Glutamatergic neuron (in vitro differentiated cells): ENCODE measurements around the gene SCG5. TPM values are rescaled to one million over a fixed set of nuclear protein-coding genes. Genes with fewer than 3 reads are reported as not detected.

Source experiments
- DNase-seq: peaks from one replicate; pipeline ENCODE4 v3.0.0; 2022
- H3K27ac Mint-ChIP-seq: one replicate; pipeline ENCODE4 v1.8.0; 2020; ENCODE audit warnings: mild to moderate bottlenecking, mixed read lengths, inconsistent platforms; ENCODE audit not compliant: unreplicated experiment
- H3K27me3 Mint-ChIP-seq: one replicate; pipeline ENCODE4 v1.8.0; 2020; ENCODE audit warnings: mild to moderate bottlenecking, moderate library complexity, mixed read lengths, inconsistent platforms; ENCODE audit not compliant: unreplicated experiment
- H3K36me3 Mint-ChIP-seq: one replicate; pipeline ENCODE4 v1.8.0; 2020; ENCODE audit warnings: mild to moderate bottlenecking, mixed read lengths, inconsistent platforms; ENCODE audit not compliant: unreplicated experiment
- H3K4me1 Mint-ChIP-seq: one replicate; pipeline ENCODE4 v1.8.0; 2020; ENCODE audit warnings: mild to moderate bottlenecking, low read depth, mixed read lengths, inconsistent platforms; ENCODE audit not compliant: unreplicated experiment
- H3K4me3 Mint-ChIP-seq: one replicate; pipeline ENCODE4 v1.8.0; 2020; ENCODE audit warnings: mild to moderate bottlenecking, mixed read lengths, inconsistent platforms; ENCODE audit not compliant: unreplicated experiment
- H3K9me3 Mint-ChIP-seq: one replicate; pipeline ENCODE4 v1.8.0; 2020; ENCODE audit warnings: mild to moderate bottlenecking, moderate library complexity, mixed read lengths, inconsistent platforms; ENCODE audit not compliant: unreplicated experiment
- total RNA-seq: library from RNA; stranded (reverse); fragmentation: NEBNext Ultra II Directional; extraction: Animal tissue kit (Norgen Biotek cat#: 25700); gene quantifications from one replicate; pipeline ENCODE4 v1.2.1, GENCODE V29; 2021; ENCODE audit not compliant: unreplicated experiment
- TF ChIP-seq, protein P1 (sequence below): fragments of 200-600 bp; sonication (generic); IDR thresholded peaks from one replicate; pipeline ENCODE4 v1.5.0; 2021; ENCODE audit not compliant: partially characterized antibody, unreplicated experiment

The SCG5 gene
- total RNA-seq, 1 donor from 2014 or later = 46.0 TPM

DNA sequence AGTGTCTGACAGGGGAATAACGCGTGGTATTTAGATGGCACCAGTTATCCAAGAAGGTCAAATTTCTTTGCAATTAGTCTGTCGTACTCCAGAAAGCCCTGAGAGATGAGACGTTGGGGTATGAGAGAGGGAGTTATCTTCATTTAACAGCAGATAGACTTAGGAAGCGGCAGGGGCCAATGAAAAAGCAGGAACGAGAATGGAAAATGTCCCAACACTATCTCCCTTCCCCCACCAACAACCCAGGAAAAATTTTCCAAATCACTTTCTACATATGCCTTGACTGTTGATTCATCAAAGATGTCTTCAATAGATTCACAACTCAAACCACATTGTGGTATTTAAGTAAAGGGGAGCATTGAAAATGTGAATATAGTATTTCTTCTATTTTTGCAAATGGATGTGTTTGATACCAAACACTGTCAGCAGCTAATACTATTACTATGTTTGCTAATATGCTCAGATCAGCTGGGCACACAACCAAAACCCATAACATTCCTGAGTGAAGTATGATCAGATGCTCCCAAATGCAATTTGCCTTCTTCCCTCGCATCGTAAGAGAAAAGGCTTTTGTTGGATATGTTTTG, 63.0 kb downstream of the SCG5 start:
- H3K27me3 Mint-ChIP-seq = peaks cover 1% of the 10 kb centered on the region
- H3K4me1 Mint-ChIP-seq = no peaks in the 10 kb centered on the region
- H3K27ac Mint-ChIP-seq = no peak overlapping the region
- H3K36me3 Mint-ChIP-seq = no peaks in the 10 kb centered on the region
- TF ChIP-seq, protein P1, sequence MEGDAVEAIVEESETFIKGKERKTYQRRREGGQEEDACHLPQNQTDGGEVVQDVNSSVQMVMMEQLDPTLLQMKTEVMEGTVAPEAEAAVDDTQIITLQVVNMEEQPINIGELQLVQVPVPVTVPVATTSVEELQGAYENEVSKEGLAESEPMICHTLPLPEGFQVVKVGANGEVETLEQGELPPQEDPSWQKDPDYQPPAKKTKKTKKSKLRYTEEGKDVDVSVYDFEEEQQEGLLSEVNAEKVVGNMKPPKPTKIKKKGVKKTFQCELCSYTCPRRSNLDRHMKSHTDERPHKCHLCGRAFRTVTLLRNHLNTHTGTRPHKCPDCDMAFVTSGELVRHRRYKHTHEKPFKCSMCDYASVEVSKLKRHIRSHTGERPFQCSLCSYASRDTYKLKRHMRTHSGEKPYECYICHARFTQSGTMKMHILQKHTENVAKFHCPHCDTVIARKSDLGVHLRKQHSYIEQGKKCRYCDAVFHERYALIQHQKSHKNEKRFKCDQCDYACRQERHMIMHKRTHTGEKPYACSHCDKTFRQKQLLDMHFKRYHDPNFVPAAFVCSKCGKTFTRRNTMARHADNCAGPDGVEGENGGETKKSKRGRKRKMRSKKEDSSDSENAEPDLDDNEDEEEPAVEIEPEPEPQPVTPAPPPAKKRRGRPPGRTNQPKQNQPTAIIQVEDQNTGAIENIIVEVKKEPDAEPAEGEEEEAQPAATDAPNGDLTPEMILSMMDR = no peak
- DNase-seq = no peak
- no peaks in the 10 kb centered on the region for H3K9me3 Mint-ChIP-seq
- H3K4me3 Mint-ChIP-seq = no peak overlapping the region

DNA sequence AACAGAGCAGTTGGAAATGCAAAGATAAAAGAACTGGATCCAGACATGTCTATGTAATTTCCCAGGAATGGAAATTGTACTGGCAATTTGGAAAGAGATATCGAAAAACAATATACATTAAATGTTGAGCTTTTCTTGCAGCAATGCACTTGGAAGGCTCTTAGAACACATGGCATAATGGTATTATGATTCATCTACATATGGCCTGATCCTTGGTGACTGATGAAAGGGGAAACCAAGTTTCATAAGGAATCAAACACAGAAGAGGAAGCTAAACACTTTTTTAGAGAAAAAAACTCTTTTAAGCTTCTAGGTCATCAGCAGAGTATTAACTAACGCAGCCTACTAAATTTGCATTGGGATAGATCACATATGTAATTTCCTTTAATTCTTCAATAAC, 63.9 kb downstream of the SCG5 start:
- TF ChIP-seq, protein P1 = no peak
- Mint-ChIP-seq H3K27ac (no peak overlapping the region), H3K4me3 (no peak overlapping the region)

DNA sequence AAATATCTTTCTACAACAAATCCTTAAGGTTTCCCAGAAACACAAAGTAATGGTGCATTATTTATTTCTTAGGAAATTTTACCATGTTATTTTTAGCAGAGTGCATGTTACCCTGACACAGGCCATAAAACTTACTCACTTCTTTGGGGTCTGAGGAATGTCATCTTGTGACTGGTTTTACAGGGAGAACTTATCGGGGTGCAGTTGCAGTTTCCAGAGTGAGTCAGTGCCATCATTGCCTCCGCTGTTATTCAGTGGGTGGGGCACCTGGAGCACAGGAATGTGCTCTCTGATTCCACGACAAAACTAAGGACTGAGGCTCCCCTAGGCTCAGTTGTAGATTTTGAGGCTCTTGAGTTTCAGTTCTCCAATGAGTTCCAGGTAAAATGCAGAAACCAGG, 65.2 kb downstream of the SCG5 start:
- TF ChIP-seq, protein P1 = no peak
- Mint-ChIP-seq H3K36me3 (no peaks in the 10 kb centered on the region), H3K4me3 (no peak overlapping the region), H3K27ac (no peak overlapping the region), H3K9me3 (no peaks in the 10 kb centered on the region), H3K4me1 (no peaks in the 10 kb centered on the region), H3K27me3 (peaks cover 1% of the 10 kb centered on the region)
- DNase-seq = no peak

More for the DNA sequence above, 63.9 kb downstream of the SCG5 start:
- no peaks in the 10 kb centered on the region for H3K4me1 Mint-ChIP-seq
- H3K27me3 Mint-ChIP-seq = peaks cover 1% of the 10 kb centered on the region
- H3K36me3 Mint-ChIP-seq = no peaks in the 10 kb centered on the region
- DNase-seq = no peak
- no peaks in the 10 kb centered on the region for H3K9me3 Mint-ChIP-seq

DNA sequence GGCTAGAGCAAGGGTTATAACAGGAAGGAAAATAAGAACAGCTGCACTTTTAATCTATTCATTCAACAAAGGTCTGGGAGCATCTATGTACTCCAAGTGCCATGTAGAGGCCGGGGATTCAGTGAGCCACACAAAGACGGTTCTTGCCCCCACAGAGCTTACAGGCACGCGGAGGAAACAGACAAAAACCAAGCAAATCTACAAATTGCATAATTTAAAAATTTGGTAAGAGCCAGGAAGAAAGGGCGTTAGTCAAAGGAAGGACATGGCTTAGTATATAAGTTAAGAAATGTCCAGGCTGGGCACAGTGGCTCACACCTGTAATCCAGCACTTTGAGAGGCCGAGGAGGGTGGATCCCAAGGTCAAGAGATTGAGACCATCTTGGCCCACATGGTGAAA, 65.9 kb downstream of the SCG5 start:
- Mint-ChIP-seq H3K27me3 (peaks cover 1% of the 10 kb centered on the region), H3K9me3 (no peaks in the 10 kb centered on the region), H3K4me1 (no peaks in the 10 kb centered on the region), H3K36me3 (no peaks in the 10 kb centered on the region), H3K27ac (no peak overlapping the region), H3K4me3 (no peak overlapping the region)
- TF ChIP-seq, protein P1 = no peak
- DNase-seq = no peak

DNA sequence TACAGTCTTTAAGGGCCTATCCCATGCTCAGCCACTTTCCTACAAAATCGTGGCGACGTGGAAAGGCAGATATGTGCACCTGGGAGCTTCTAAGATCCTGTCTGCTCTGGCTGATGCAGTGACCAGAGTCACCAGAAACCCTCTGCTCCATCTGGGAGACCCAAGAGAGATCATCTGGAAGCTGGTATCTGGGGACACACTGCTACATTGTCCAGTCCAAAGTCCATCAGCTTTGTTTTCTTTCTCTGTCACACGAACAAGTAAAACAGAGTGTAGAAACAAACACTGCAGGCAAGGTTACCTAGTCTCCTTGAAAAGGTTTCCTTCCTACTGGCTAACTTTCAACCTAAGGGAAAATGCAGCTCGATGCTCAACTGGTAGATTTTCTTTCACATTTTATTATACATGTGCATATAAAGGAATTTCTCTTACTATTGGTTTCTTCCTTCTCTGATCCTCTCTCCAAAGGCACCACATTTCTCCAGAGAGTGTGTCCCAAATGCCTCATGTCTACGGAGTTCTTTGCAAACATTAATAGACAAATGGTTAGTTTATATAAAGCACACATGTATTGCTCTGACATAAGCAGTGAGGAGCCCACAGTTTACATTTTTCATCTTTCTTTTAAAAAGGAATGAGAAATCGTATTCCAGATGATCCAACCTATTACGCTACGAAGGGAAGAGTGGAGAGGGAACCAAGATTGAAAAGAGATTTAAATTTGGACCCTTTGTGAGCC, 68.0 kb downstream of the SCG5 start:
- DNase-seq = no peak
- Mint-ChIP-seq H3K27me3 (no peaks in the 10 kb centered on the region), H3K36me3 (no peaks in the 10 kb centered on the region), H3K9me3 (no peaks in the 10 kb centered on the region), H3K4me1 (no peaks in the 10 kb centered on the region), H3K27ac (no peak overlapping the region), H3K4me3 (no peak overlapping the region)
- TF ChIP-seq, protein P1 = no peak
